HG02943 (cell line): ENCODE measurements around the gene CFAP221.

Source experiments
- ATAC-seq: cut with Tn5 transposase; IDR thresholded peaks from one replicate; pipeline ENCODE4 v1.9.1; 2021; ENCODE audit warnings: mild to moderate bottlenecking, low read depth, moderate library complexity; ENCODE audit not compliant: unreplicated experiment

Gene CFAP221

GRCh38 chr2:119544075-119544938, at the start of gene CFAP221:
Gene CFAP221 (plus strand): TSS chr2:119544449. CDS start chr2:119546132, 1,683 bp downstream.
- peak; percentile 88 for ATAC-seq

- ATAC-seq = no peak
Observed at GRCh38 chr2:119495948-119496347, 48.3 kb upstream of the CFAP221 start.

- ATAC-seq = no peak
Observed at GRCh38 chr2:119496682-119497081, 47.6 kb upstream of the CFAP221 start.

GRCh38 chr2:119508756-119509155, 35.5 kb upstream of the CFAP221 start:
- ATAC-seq = no peak

GRCh38 chr2:119511989-119512388, 32.3 kb upstream of the CFAP221 start:
- ATAC-seq = no peak

GRCh38 chr2:119512946-119513345, 31.3 kb upstream of the CFAP221 start:
- ATAC-seq = no peak

- no peak for ATAC-seq
Observed at GRCh38 chr2:119513832-119514231, 30.4 kb upstream of the CFAP221 start.

- ATAC-seq = no peak
Observed at GRCh38 chr2:119516121-119516520, 28.1 kb upstream of the CFAP221 start.

GRCh38 chr2:119517433-119517832, 26.8 kb upstream of the CFAP221 start:
- no peak for ATAC-seq

- ATAC-seq = no peak
Observed at GRCh38 chr2:119518401-119519056, 25.7 kb upstream of the CFAP221 start.

- ATAC-seq = no peak
Observed at GRCh38 chr2:119519057-119519408, 25.2 kb upstream of the CFAP221 start.

GRCh38 chr2:119520696-119521432, 23.4 kb upstream of the CFAP221 start:
- ATAC-seq = no peak

GRCh38 chr2:119521433-119522050, 22.7 kb upstream of the CFAP221 start:
- ATAC-seq = no peak

- ATAC-seq = no peak
Observed at GRCh38 chr2:119522671-119523070, 21.6 kb upstream of the CFAP221 start.

- no peak for ATAC-seq
Observed at GRCh38 chr2:119523383-119523951, 20.8 kb upstream of the CFAP221 start.

- no peak for ATAC-seq
Observed at GRCh38 chr2:119523952-119524694, 20.1 kb upstream of the CFAP221 start, which contains the start of gene SCTR. Gene SCTR (minus strand): TSS chr2:119524483. CDS start chr2:119524226, 257 bp downstream.

- no peak for ATAC-seq
Observed at GRCh38 chr2:119525614-119526013, 18.6 kb upstream of the CFAP221 start.

GRCh38 chr2:119527999-119528398, 16.2 kb upstream of the CFAP221 start:
- no peak for ATAC-seq

- no peak for ATAC-seq
Observed at GRCh38 chr2:119531292-119531691, 13.0 kb upstream of the CFAP221 start.

GRCh38 chr2:119533560-119533959, 10.7 kb upstream of the CFAP221 start:
- no peak for ATAC-seq
